H1 (cell line): ENCODE results near the gene DCTN5. TPM values are rescaled to one million over a fixed set of nuclear protein-coding genes. Genes with fewer than 3 reads are reported as not detected.

ENCODE experiments used
- ATF2 ChIP-seq: IDR thresholded peaks from 2 replicates; pipeline ENCODE4 v1.6.1; 2012; ENCODE audit warnings: low read length, inconsistent platforms
- BACH1 ChIP-seq: IDR thresholded peaks from 2 replicates; pipeline ENCODE4 v1.6.1; 2012; ENCODE audit warnings: low read length, improper control_type of control experiment
- EP300 ChIP-seq, 2 experiments: IDR thresholded peaks; 1 replicate in 1 of 2; 2 replicates in 1 of 2; pipeline ENCODE4 v1.6.1; 2011 to 2012; ENCODE audit warnings: low read depth in 2 of 2, low read length in 2 of 2, mild to moderate bottlenecking in 2 of 2, borderline replicate concordance in 1 of 2, inconsistent platforms in 1 of 2, moderate library complexity in 1 of 2
- EZH2 ChIP-seq: fragments of 200-600 bp; sonication (generic); IDR thresholded peaks from 2 replicates; pipeline ENCODE4 v1.7.1; 2012; ENCODE audit warnings: low read depth, mild to moderate bottlenecking, moderate library complexity, low read length, inconsistent platforms; ENCODE audit not compliant: severe bottlenecking
- KDM5A ChIP-seq: fragments of 200-600 bp; IDR thresholded peaks from 2 replicates; pipeline ENCODE4 v1.7.1; 2012; ENCODE audit warnings: mild to moderate bottlenecking, low read length, inconsistent platforms, mixed read lengths
- MAFK ChIP-seq: IDR thresholded peaks from 2 replicates; pipeline ENCODE4 v1.6.1; 2012; ENCODE audit warnings: low read depth, mild to moderate bottlenecking, improper control_type of control experiment, low read length
- SAP30 ChIP-seq: fragments of 300-600 bp; sonication (generic); IDR thresholded peaks from 2 replicates; pipeline ENCODE4 v1.7.1; 2012; ENCODE audit warnings: low read length, moderate library complexity, mild to moderate bottlenecking, inconsistent platforms; ENCODE audit not compliant: insufficient read depth, insufficient replicate concordance
- SP1 ChIP-seq: IDR thresholded peaks from 2 replicates; pipeline ENCODE4 v1.6.1; 2011; ENCODE audit warnings: low read depth, low read length
- SP4 ChIP-seq: IDR thresholded peaks from 2 replicates; pipeline ENCODE4 v1.6.1; 2012; ENCODE audit warnings: low read length, inconsistent platforms
- USF2 ChIP-seq: IDR thresholded peaks from 2 replicates; pipeline ENCODE4 v1.6.1; 2011; ENCODE audit warnings: low read length, improper control_type of control experiment
- ZNF274 ChIP-seq: IDR thresholded peaks from 2 replicates; pipeline ENCODE4 v1.7.0; 2012; ENCODE audit warnings: low read length, borderline replicate concordance; ENCODE audit errors: extremely low read depth
- polyA plus RNA-seq, 7 experiments: library from polyadenylated mRNA; depleted of rRNA in 3 of 7; stranded (reverse) in 5 of 7; unstranded in 2 of 7; fragments of >200 nt in 5 of 7; fragments of 200-250 nt in 2 of 7; gene quantifications; 1 replicate in 5 of 7; 2 replicates in 1 of 7; 4 replicates in 1 of 7; pipeline versions ENCODE4 v1.2.1 to v1.2.3, GENCODE V29; 2011 to 2013; ENCODE audit warnings: missing spikeins in 2 of 7, mixed read lengths in 2 of 7
- total RNA-seq: library from RNA; stranded (reverse); fragmentation: NEBNext Ultra II Directional; extraction: Animal tissue kit (Norgen Biotek cat#: 25700); gene quantifications from 2 replicates; pipeline ENCODE4 v1.2.1, GENCODE V29; 2021

The DCTN5 gene
- total and polyA plus RNA-seq, 2 of the 8 experiments (the other 6 are each of a cell fraction or from before 2014, with no cell fraction given): 36.0 to 74.0 TPM

GRCh38 chr16:23640931-23641765 is at the start of gene DCTN5, which contains the start of gene PALB2 (continued):
- no peak for TF ChIP-seq EZH2
- no peak; the same call in 1 of the 2 replicates for TF ChIP-seq KDM5A
- TF ChIP-seq SP1: peak; percentile 75
- TF ChIP-seq USF2: peak; percentile 77
- no peak for TF ChIP-seq SP4
- TF ChIP-seq MAFK: no peak
- no peak for TF ChIP-seq ATF2
- TF ChIP-seq BACH1: no peak
- no peak for TF ChIP-seq ZNF274
- peak; percentile 96 for TF ChIP-seq SAP30
- TF ChIP-seq EP300 (IDR thresholded peaks at IDR 0.05; ENCODE audit: borderline replicate concordance in 1 of 2, low read depth in 2 of 2, low read length in 2 of 2): no peak; a peak in 1 of 3 replicates
